ENCODE data around the gene HSP90B1. TPM values are rescaled to one million over a fixed set of nuclear protein-coding genes. Genes with fewer than 3 reads are reported as not detected.

The HSP90B1 gene
- total RNA-seq, 4 donors from 2014 or later, result 174 to 199 (median 191) TPM

- H3K27ac ChIP-seq (replicated peaks in 1 of 4), result peak overlapping the region; percentile 83 to 89 (median 87)
- DNase-seq (ENCODE audit: extremely low spot score), result no peak
- peak overlapping the region; percentile 60 to 82 (median 78) for H3K4me3 ChIP-seq
- no peaks in the 10 kb centered on the region for H3K9me3 ChIP-seq
- intact Hi-C loops (cut with DNase I), result loop anchor here (2.0 kb wide), 1 partner anchor 25 kb away; no protein-coding TSS in a partner anchor
- TF ChIP-seq CTCF (IDR thresholded peaks at IDR 0.05) (no peak), EP300 (IDR thresholded peaks at IDR 0.05) (no peak), POLR2A (IDR thresholded peaks at IDR 0.05; ENCODE audit: low read depth) (no peak), POLR2AphosphoS5 (IDR thresholded peaks at IDR 0.05) (no peak)
- H3K36me3 ChIP-seq, result peaks cover under 1 to 18% (median 13%) of the 10 kb centered on the region in 4 donors
- H3K27me3 ChIP-seq, result no peaks in the 10 kb centered on the region
- H3K4me1 ChIP-seq, result peaks cover 15 to 29% (median 28%) of the 10 kb centered on the region in 4 donors
- WGBS, result 91% methylated on average over 7 of the region's 7 CpGs
Measured at GRCh38 chr12:103957865-103958388, 27.7 kb downstream of the HSP90B1 start.

GRCh38 chr12:103958621-103959020, 28.4 kb downstream of the HSP90B1 start:
- peak overlapping the region in 2 of 4 donors; percentile 83 to 86 for H3K27ac ChIP-seq (replicated peaks in 1 of 4)
- TF ChIP-seq CTCF (IDR thresholded peaks at IDR 0.05), result no peak
- TF ChIP-seq POLR2AphosphoS5 (IDR thresholded peaks at IDR 0.05), result no peak
- TF ChIP-seq EP300 (IDR thresholded peaks at IDR 0.05), result no peak
- H3K27me3 ChIP-seq, result no peaks in the 10 kb centered on the region
- peaks cover 0 to 11% (median 6%) of the 10 kb centered on the region in 4 donors for H3K36me3 ChIP-seq
- WGBS, result 80% methylated on average over 1 of the region's 1 CpG
- no peak for DNase-seq (ENCODE audit: extremely low spot score)
- no peaks in the 10 kb centered on the region for H3K9me3 ChIP-seq
- no peak overlapping the region for H3K4me3 ChIP-seq
- intact Hi-C loops (cut with DNase I), result no loop called here
- H3K4me1 ChIP-seq, result peaks cover 18 to 31% (median 30%) of the 10 kb centered on the region in 4 donors

- H3K27me3 ChIP-seq, result no peaks in the 10 kb centered on the region
- peaks cover 23 to 30% (median 28%) of the 10 kb centered on the region in 4 donors for H3K4me1 ChIP-seq
- no peak for TF ChIP-seq CTCF (IDR thresholded peaks at IDR 0.05)
- no peak for TF ChIP-seq EP300 (IDR thresholded peaks at IDR 0.05)
- TF ChIP-seq POLR2A (IDR thresholded peaks at IDR 0.05; ENCODE audit: low read depth), result no peak
- no peak for TF ChIP-seq POLR2AphosphoS5 (IDR thresholded peaks at IDR 0.05)
Measured at GRCh38 chr12:103960616-103961227, 30.5 kb downstream of the HSP90B1 start.

GRCh38 chr12:103962493-103962892, 32.3 kb downstream of the HSP90B1 start:
- Histone ChIP-seq H3K9me3 (no peaks in the 10 kb centered on the region), H3K36me3 (no peaks in the 10 kb centered on the region), H3K27me3 (no peaks in the 10 kb centered on the region), H3K27ac (replicated peaks in 1 of 4) (no peak overlapping the region), H3K4me3 (no peak overlapping the region), H3K4me1 (peaks cover 27 to 33% (median 29%) of the 10 kb centered on the region in 4 donors)
- intact Hi-C loops (cut with DNase I), result no loop called here
- 33% methylated on average over 1 of the region's 1 CpG for WGBS
- TF ChIP-seq CTCF (IDR thresholded peaks at IDR 0.05), result no peak
- no peak for TF ChIP-seq POLR2AphosphoS5 (IDR thresholded peaks at IDR 0.05)
- TF ChIP-seq POLR2A (IDR thresholded peaks at IDR 0.05; ENCODE audit: low read depth), result no peak
- no peak for TF ChIP-seq EP300 (IDR thresholded peaks at IDR 0.05)
- DNase-seq (ENCODE audit: extremely low spot score), result no peak

More at GRCh38 chr12:103960616-103961227, 30.5 kb downstream of the HSP90B1 start:
- Histone ChIP-seq H3K4me3 (no peak overlapping the region), H3K9me3 (no peaks in the 10 kb centered on the region), H3K36me3 (no peaks in the 10 kb centered on the region), H3K27ac (replicated peaks in 1 of 4) (no peak overlapping the region)
- WGBS, result 70% methylated on average over 7 of the region's 7 CpGs
- DNase-seq (ENCODE audit: extremely low spot score), result no peak
- intact Hi-C loops (cut with DNase I), result no loop called here
